ENCODE measurements around the gene ATP5F1C.
"Not testable (repeated sequence)": the region's sequence is repeated elsewhere in the genome, so short reads cannot be mapped to it uniquely, and the experiment has no call there.

- TF ChIP-seq POLR2A (IDR thresholded peaks at IDR 0.05; ENCODE audit: borderline replicate concordance, extremely low read depth, insufficient read depth, insufficient read length); REST (IDR thresholded peaks at IDR 0.05; ENCODE audit: low read depth); CTCF (IDR thresholded peaks at IDR 0.05 in 2 of 3, conservative IDR thresholded peaks at IDR 0.05 in 1 of 3; ENCODE audit: borderline replicate concordance in 1 of 3, insufficient read depth in 1 of 3, low read depth in 2 of 3, low read length in 2 of 3); EGR1 (IDR thresholded peaks at IDR 0.05; ENCODE audit: low read depth); FOSL1 (IDR thresholded peaks at IDR 0.05; ENCODE audit: low read depth); RAD21 (IDR thresholded peaks at IDR 0.05; ENCODE audit: low read depth); ATF3 (IDR thresholded peaks at IDR 0.05); JUND (IDR thresholded peaks at IDR 0.05); SIN3A (IDR thresholded peaks at IDR 0.05; ENCODE audit: low read depth); POLR2AphosphoS5 (IDR thresholded peaks at IDR 0.05; ENCODE audit: low read depth, low read length); YY1 (IDR thresholded peaks at IDR 0.05; ENCODE audit: extremely low read depth, insufficient replicate concordance, low read depth, low read length); ZFX (IDR thresholded peaks at IDR 0.05); EZH2 (IDR thresholded peaks at IDR 0.05); ZBTB33 (IDR thresholded peaks at IDR 0.05; ENCODE audit: extremely low read depth, insufficient replicate concordance, low read length): not testable (repeated sequence)
Observed at GRCh38 chr10:7748637-7749036, 39.3 kb upstream of the ATP5F1C start.
